GM12892 (cell line): ENCODE results near the gene CDIPT.

Experiments
- POLR2A ChIP-seq: IDR thresholded peaks from 2 replicates; pipeline ENCODE4 v1.6.1; 2011; ENCODE audit warnings: low read depth, low read length, control low read depth
- TAF1 ChIP-seq: IDR thresholded peaks from 2 replicates; pipeline ENCODE4 v1.6.1; 2011; ENCODE audit warnings: low read depth, mild to moderate bottlenecking, control low read depth, low read length, borderline replicate concordance

DNA sequence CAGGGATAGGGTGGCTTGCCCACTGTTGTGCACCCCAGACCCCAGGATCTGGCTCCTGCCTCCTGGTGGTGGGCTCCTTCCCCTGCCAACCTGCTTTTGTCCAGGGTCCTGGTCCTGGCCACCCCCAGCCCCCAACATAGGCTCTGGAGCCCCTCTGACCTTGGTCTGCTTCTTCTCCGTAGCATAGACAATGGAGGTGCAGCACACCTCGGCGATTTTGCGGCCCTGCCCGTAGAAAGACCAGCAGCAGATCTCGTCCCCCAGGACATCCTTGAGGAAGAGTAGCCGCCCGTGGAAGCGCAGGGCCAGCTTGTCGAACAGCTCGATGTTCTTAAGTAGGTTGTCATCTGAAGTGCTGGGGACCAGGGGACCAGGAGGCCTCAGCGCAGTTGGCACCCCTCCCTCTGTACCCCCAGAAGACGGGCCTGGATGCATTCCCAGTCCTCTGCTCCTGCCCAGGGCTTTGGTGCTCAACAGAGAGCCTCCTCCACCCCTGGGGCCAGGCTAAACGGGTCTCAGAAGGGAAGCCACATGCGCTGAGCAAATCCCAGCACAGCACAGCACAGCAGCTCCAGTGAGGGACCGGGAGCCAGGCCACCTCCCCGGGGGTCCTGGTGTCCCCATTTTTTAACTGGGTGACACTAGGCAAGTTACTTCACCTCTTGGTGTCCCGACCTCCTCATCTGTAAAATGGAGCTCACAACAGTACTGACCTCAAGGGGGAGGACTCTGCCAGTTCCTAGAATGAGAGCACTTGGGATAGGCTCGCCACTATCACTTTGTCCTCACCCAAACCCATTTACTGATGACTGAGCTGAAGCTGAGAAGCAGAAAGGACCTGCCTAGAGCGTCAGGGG is 48.0 kb upstream of the CDIPT start:
- TF ChIP-seq POLR2A (no peak), TAF1 (no peak)
